B cell (primary cell): ENCODE data around the gene OR5B12. TPM values are rescaled to one million over a fixed set of nuclear protein-coding genes. Genes with fewer than 3 reads are reported as not detected.

Experiments used
- ATAC-seq: fragments of 200-7000 bp; cut with Tn5 transposase; one replicate; pipeline ENCODE4 v1.10.0; 2021; ENCODE audit warnings: low read depth, mild to moderate bottlenecking, moderate number of reproducible peaks, moderate library complexity
- CTCF ChIA-PET: fragments of 350-600 bp; sonication (Branson Sonifier 250); formaldehyde crosslinking; loops from one replicate; lab custom pipeline; 2021; ENCODE audit warnings: antibody characterized with exemption, inconsistent platforms; lab: Charles Lee
- POLR2A ChIA-PET: fragments of 350-600 bp; sonication (Branson Sonifier 250); formaldehyde crosslinking; loops from one replicate; lab custom pipeline; 2021; ENCODE audit warnings: antibody characterized with exemption; lab: Charles Lee
- DNase-seq: peaks from one replicate; pipeline ENCODE4 v3.0.0; 2013
- H2AFZ ChIP-seq: 2 replicates; pipeline ENCODE4 v1.6.1; 2012; ENCODE audit warnings: mild to moderate bottlenecking, low read depth, low read length; ENCODE audit not compliant: insufficient read depth, poor library complexity, severe bottlenecking
- H3K27ac ChIP-seq, 2 donors: 1 replicate in 1 of 2; 2 replicates in 1 of 2; pipeline ENCODE4 v1.5.1; 2012 to 2013; ENCODE audit warnings: low read length in 2 of 2, mild to moderate bottlenecking in 2 of 2, moderate library complexity in 1 of 2
- H3K27me3 ChIP-seq, 4 experiments: fragments of 200-600 bp in 1 of 4; sonication (generic) in 1 of 4; replicated peaks in 1 of 4; 1 replicate in 2 of 4; 2 replicates in 2 of 4; pipeline versions ENCODE4 v1.6.1 to v1.7.0; 2013 to 2016; ENCODE audit warnings: low read length in 3 of 4, mild to moderate bottlenecking in 2 of 4, mixed read lengths in 1 of 4, moderate library complexity in 1 of 4; ENCODE audit not compliant: insufficient read depth in 4 of 4, control insufficient read depth in 3 of 4; ENCODE audit errors: control extremely low read depth in 1 of 4
- H3K36me3 ChIP-seq, 2 experiments: replicated peaks in 1 of 2; 1 replicate in 1 of 2; 2 replicates in 1 of 2; pipeline versions ENCODE4 v1.6.1 to v1.7.1; 2013; ENCODE audit warnings: low read length in 1 of 2; ENCODE audit not compliant: insufficient read depth in 2 of 2, control insufficient read depth in 1 of 2; ENCODE audit errors: control extremely low read depth in 1 of 2, extremely low read depth in 1 of 2
- H3K4me1 ChIP-seq, 2 donors: fragments of 200-600 bp in 1 of 2; sonication (generic) in 1 of 2; 1 replicate in 1 of 2; 2 replicates in 1 of 2; pipeline versions ENCODE4 v1.5.1 to v1.6.1; 2013 to 2017; ENCODE audit warnings: low read length in 2 of 2; ENCODE audit not compliant: control insufficient read depth in 2 of 2, insufficient read depth in 2 of 2
- H3K4me2 ChIP-seq: replicated peaks from 2 replicates; pipeline ENCODE3; 2012; ENCODE audit warnings: mild to moderate bottlenecking, low read depth, low read length; ENCODE audit not compliant: poor library complexity, severe bottlenecking
- H3K4me3 ChIP-seq, 5 experiments: fragments of 200-600 bp in 1 of 5; sonication (generic) in 1 of 5; 1 replicate in 3 of 5; 2 replicates in 2 of 5; pipeline versions ENCODE4 v1.5.1 to v1.7.0; 2011 to 2016; ENCODE audit warnings: low read length in 4 of 5, mild to moderate bottlenecking in 4 of 5, low read depth in 2 of 5, control low read depth in 1 of 5, moderate library complexity in 1 of 5; ENCODE audit not compliant: insufficient read depth in 1 of 5; ENCODE audit errors: control extremely low read depth in 1 of 5, extremely low read depth in 1 of 5
- H3K79me2 ChIP-seq: fragments of 200-600 bp; sonication (generic); one replicate; pipeline ENCODE4 v1.6.0; 2016; ENCODE audit warnings: low read length; ENCODE audit not compliant: control insufficient read depth, insufficient read depth
- H3K9ac ChIP-seq: fragments of 200-600 bp; sonication (generic); 2 replicates; pipeline ENCODE4 v1.6.1; 2017; ENCODE audit warnings: mild to moderate bottlenecking, low read length, moderate library complexity
- H3K9me3 ChIP-seq, 3 donors: one replicate each; pipeline versions ENCODE4 v1.6.1 to v1.7.1; 2013; ENCODE audit warnings: low read length in 2 of 3; ENCODE audit not compliant: control insufficient read depth in 2 of 3, insufficient read depth in 1 of 3; ENCODE audit errors: control extremely low read depth in 1 of 3
- H4K20me1 ChIP-seq: 2 replicates; pipeline ENCODE4 v1.6.0; 2012; ENCODE audit warnings: mild to moderate bottlenecking, low read length; ENCODE audit not compliant: insufficient read depth, control insufficient read depth, poor library complexity, severe bottlenecking
- H3K27ac Mint-ChIP-seq: one replicate; pipeline ENCODE4 v1.8.0; 2021; ENCODE audit warnings: mixed read lengths
- H3K27me3 Mint-ChIP-seq: one replicate; pipeline ENCODE4 v1.8.0; 2021; ENCODE audit warnings: mixed read lengths
- H3K4me1 Mint-ChIP-seq: one replicate; pipeline ENCODE4 v1.8.0; 2021; ENCODE audit warnings: mixed read lengths
- H3K4me3 Mint-ChIP-seq: one replicate; pipeline ENCODE4 v1.8.0; 2021; ENCODE audit warnings: mixed read lengths
- H3K9me3 Mint-ChIP-seq: one replicate; pipeline ENCODE4 v1.8.0; 2022; ENCODE audit warnings: mixed read lengths; ENCODE audit not compliant: insufficient read depth
- EZH2 ChIP-seq: IDR thresholded peaks from 2 replicates; pipeline ENCODE4 v1.6.1; 2012; ENCODE audit warnings: borderline replicate concordance, low read depth, mild to moderate bottlenecking, moderate library complexity, low read length; ENCODE audit not compliant: insufficient read depth, poor library complexity, severe bottlenecking
- WGBS: methylation state at CpG from one replicate; pipeline ENCODE4 v1.1.5; 2013; ENCODE audit warnings: missing lambda C conversion rate; ENCODE audit not compliant: insufficient coverage; 5-methylcytosine and 5-hydroxymethylcytosine counted together
- intact Hi-C: fragments of 100-400 bp; cut with micrococcal nuclease; formaldehyde crosslinking; loops from one replicate; pipeline ENCODE4 v1.10.0; 2022
- polyA plus RNA-seq: library from polyadenylated mRNA; depleted of rRNA; stranded (reverse); fragments of >200 nt; gene quantifications from 2 replicates; pipeline ENCODE4 v1.2.3, GENCODE V29; 2012
- total RNA-seq, 2 donors: library from RNA; stranded (reverse); fragments of 120-200 nt in 1 of 2; gene quantifications; 1 replicate in 1 of 2; 2 replicates in 1 of 2; pipeline versions ENCODE4 v1.2.3 to v1.2.4, GENCODE V29; 2013 to 2022
- TF ChIP-seq, protein P1 (sequence below): fragments of 200-600 bp; IDR thresholded peaks from one replicate; pipeline ENCODE4 v1.8.0; 2022; ENCODE audit warnings: antibody characterized with exemption, mild to moderate bottlenecking

OR5B12 gene
- total and polyA plus RNA-seq, 2 donors (not counting 1 experiment from before 2014, with no cell fraction given), result not detected

DNA sequence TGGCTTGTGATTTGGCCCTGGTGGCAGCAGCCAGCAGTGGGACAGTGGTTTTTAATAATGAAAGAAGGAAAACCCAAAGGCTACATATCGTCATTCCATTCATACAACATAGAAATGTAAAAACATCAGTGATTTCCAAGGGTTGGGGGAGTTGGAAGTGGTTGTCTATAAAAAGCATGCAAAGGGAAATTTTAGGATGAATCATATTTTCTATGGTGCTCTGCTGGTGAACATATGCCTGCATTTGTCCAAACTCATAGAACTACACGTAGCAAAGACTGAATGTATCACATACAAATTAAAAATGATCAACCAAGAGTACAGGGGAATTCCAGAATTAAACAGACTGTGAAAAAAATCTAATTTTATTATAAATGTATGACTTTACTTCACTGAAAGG is 46.5 kb downstream of the OR5B12 start:
- intact Hi-C loops, result no loop called here
- H3K9me3 Mint-ChIP-seq, result peaks cover 4% of the 10 kb centered on the region
- POLR2A ChIA-PET, result no interaction called here
- Histone ChIP-seq H3K27ac (no peak overlapping the region), H3K9me3 (peaks cover 0 to 6% (median 2%) of the 10 kb centered on the region in 3 donors), H4K20me1 (no peaks in the 10 kb centered on the region), H3K4me1 (no peaks in the 10 kb centered on the region), H3K4me2 (no peak overlapping the region), H3K27me3 (no peaks in the 10 kb centered on the region), H3K36me3 (no peaks in the 10 kb centered on the region), H3K9ac (no peak overlapping the region), H3K4me3 (no peak overlapping the region), H3K79me2 (no peaks in the 10 kb centered on the region), H2AFZ (no peak overlapping the region)
- peaks cover 4% of the 10 kb centered on the region for H3K27me3 Mint-ChIP-seq
- TF ChIP-seq, protein P1, sequence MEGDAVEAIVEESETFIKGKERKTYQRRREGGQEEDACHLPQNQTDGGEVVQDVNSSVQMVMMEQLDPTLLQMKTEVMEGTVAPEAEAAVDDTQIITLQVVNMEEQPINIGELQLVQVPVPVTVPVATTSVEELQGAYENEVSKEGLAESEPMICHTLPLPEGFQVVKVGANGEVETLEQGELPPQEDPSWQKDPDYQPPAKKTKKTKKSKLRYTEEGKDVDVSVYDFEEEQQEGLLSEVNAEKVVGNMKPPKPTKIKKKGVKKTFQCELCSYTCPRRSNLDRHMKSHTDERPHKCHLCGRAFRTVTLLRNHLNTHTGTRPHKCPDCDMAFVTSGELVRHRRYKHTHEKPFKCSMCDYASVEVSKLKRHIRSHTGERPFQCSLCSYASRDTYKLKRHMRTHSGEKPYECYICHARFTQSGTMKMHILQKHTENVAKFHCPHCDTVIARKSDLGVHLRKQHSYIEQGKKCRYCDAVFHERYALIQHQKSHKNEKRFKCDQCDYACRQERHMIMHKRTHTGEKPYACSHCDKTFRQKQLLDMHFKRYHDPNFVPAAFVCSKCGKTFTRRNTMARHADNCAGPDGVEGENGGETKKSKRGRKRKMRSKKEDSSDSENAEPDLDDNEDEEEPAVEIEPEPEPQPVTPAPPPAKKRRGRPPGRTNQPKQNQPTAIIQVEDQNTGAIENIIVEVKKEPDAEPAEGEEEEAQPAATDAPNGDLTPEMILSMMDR, result no peak
- TF ChIP-seq EZH2, result no peak
- DNase-seq (no peak), ATAC-seq (no peak)
- no peak overlapping the region for H3K27ac Mint-ChIP-seq
- no CpG with 5 or more reads among the region's 2 CpGs for WGBS
- H3K4me3 Mint-ChIP-seq, result no peak overlapping the region
- H3K4me1 Mint-ChIP-seq, result no peaks in the 10 kb centered on the region
- CTCF ChIA-PET, result no interaction called here

GRCh38 chr11:58394195-58394594 is 47.8 kb downstream of the OR5B12 start:
- H3K9ac ChIP-seq, result no peak overlapping the region
- H3K4me2 ChIP-seq, result no peak overlapping the region

More at GRCh38 chr11:58394195-58394594, 47.8 kb downstream of the OR5B12 start:
- Histone ChIP-seq H3K36me3 (no peaks in the 10 kb centered on the region), H3K79me2 (no peaks in the 10 kb centered on the region), H2AFZ (no peak overlapping the region), H3K4me3 (no peak overlapping the region), H3K4me1 (no peaks in the 10 kb centered on the region), H4K20me1 (no peaks in the 10 kb centered on the region), H3K27me3 (no peaks in the 10 kb centered on the region), H3K27ac (no peak overlapping the region), H3K9me3 (peaks cover 0 to 6% (median 2%) of the 10 kb centered on the region in 3 donors)
- no peak overlapping the region for H3K4me3 Mint-ChIP-seq
- ChIA-PET CTCF (no interaction called here), POLR2A (no interaction called here)
- no peak overlapping the region for H3K27ac Mint-ChIP-seq
- intact Hi-C loops, result no loop called here
- ATAC-seq (no peak), DNase-seq (no peak)
- TF ChIP-seq, protein P1, result no peak
- peaks cover 4% of the 10 kb centered on the region for H3K27me3 Mint-ChIP-seq
- H3K4me1 Mint-ChIP-seq, result no peaks in the 10 kb centered on the region
- peaks cover 4% of the 10 kb centered on the region for H3K9me3 Mint-ChIP-seq
